ENCODE measurements around the gene EML4. TPM values are rescaled to one million over a fixed set of nuclear protein-coding genes. Genes with fewer than 3 reads are reported as not detected.

EML4 gene
- total RNA-seq, 2 donors from 2014 or later, result 32.8 to 59.9 TPM

- no peak for TF ChIP-seq CTCF (IDR thresholded peaks at IDR 0.05)
Observed at GRCh38 chr2:42214669-42215068, 45.5 kb downstream of the EML4 start.

GRCh38 chr2:42216694-42217093, 47.5 kb downstream of the EML4 start:
- Histone ChIP-seq H3K4me1 (ENCODE audit: control insufficient read depth in 1 of 2, low read depth in 2 of 2) (peaks cover 12 to 33% of the 10 kb centered on the region in 2 donors), H3K27ac (no peak overlapping the region), H3K36me3 (no peaks in the 10 kb centered on the region), H3K4me3 (no peak overlapping the region), H3K9me3 (no peaks in the 10 kb centered on the region), H3K27me3 (replicated peaks; ENCODE audit: insufficient read depth) (no peaks in the 10 kb centered on the region)
- TF ChIP-seq CTCF (IDR thresholded peaks at IDR 0.05), result no peak
- ATAC-seq (ENCODE audit: insufficient number of reproducible peaks, low FRiP score, low read depth), result no peak
- DNase-seq (ENCODE audit: low spot score), result no peak

More at GRCh38 chr2:42214669-42215068, 45.5 kb downstream of the EML4 start:
- Histone ChIP-seq H3K9me3 (no peaks in the 10 kb centered on the region), H3K36me3 (no peaks in the 10 kb centered on the region), H3K4me3 (no peak overlapping the region), H3K4me1 (ENCODE audit: control insufficient read depth in 1 of 2, low read depth in 2 of 2) (peaks cover 12 to 27% of the 10 kb centered on the region in 2 donors), H3K27ac (no peak overlapping the region), H3K27me3 (replicated peaks; ENCODE audit: insufficient read depth) (no peaks in the 10 kb centered on the region)
- DNase-seq (ENCODE audit: low spot score) (no peak), ATAC-seq (ENCODE audit: insufficient number of reproducible peaks, low FRiP score, low read depth) (no peak)

GRCh38 chr2:42217307-42217706, 48.2 kb downstream of the EML4 start:
- no peak for DNase-seq (ENCODE audit: low spot score)
- H3K27ac ChIP-seq, result no peak overlapping the region
- no peak for ATAC-seq (ENCODE audit: insufficient number of reproducible peaks, low FRiP score, low read depth)

GRCh38 chr2:42217914-42218313, 48.8 kb downstream of the EML4 start:
- TF ChIP-seq CTCF (IDR thresholded peaks at IDR 0.05), result no peak
- no peaks in the 10 kb centered on the region for H3K36me3 ChIP-seq
- H3K4me3 ChIP-seq, result no peak overlapping the region
- H3K27ac ChIP-seq, result no peak overlapping the region
- no peak for DNase-seq (ENCODE audit: low spot score)
- peaks cover 12 to 27% of the 10 kb centered on the region in 2 donors for H3K4me1 ChIP-seq (ENCODE audit: control insufficient read depth in 1 of 2, low read depth in 2 of 2)
- H3K27me3 ChIP-seq (replicated peaks; ENCODE audit: insufficient read depth), result no peaks in the 10 kb centered on the region
- no peaks in the 10 kb centered on the region for H3K9me3 ChIP-seq
- no peak for ATAC-seq (ENCODE audit: insufficient number of reproducible peaks, low FRiP score, low read depth)

More at GRCh38 chr2:42217307-42217706, 48.2 kb downstream of the EML4 start:
- Histone ChIP-seq H3K27me3 (replicated peaks; ENCODE audit: insufficient read depth) (no peaks in the 10 kb centered on the region), H3K4me3 (no peak overlapping the region), H3K4me1 (ENCODE audit: control insufficient read depth in 1 of 2, low read depth in 2 of 2) (peaks cover 12 to 33% of the 10 kb centered on the region in 2 donors), H3K36me3 (no peaks in the 10 kb centered on the region), H3K9me3 (no peaks in the 10 kb centered on the region)
- no peak for TF ChIP-seq CTCF (IDR thresholded peaks at IDR 0.05)

DNA sequence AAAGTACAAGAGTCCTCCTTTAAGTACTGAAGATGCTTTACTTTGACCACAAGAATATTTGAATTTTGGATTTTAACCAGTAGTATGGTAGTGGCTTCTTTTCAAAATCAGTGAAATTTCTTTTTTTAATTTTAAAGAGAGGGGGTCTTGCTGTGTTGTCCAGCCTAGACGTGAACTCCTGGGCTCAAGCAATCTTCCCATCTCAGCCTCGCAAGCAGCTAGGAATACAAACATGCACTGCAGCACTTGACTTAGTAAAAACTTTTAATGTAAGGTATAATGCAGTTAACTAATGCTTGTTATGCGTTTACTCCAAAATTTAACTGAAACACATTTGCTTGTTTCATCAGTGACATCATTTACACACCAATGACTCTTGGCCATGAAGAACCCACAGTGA, 49.6 kb downstream of the EML4 start:
- Histone ChIP-seq H3K9me3 (no peaks in the 10 kb centered on the region), H3K27ac (no peak overlapping the region), H3K36me3 (no peaks in the 10 kb centered on the region), H3K27me3 (replicated peaks; ENCODE audit: insufficient read depth) (no peaks in the 10 kb centered on the region), H3K4me3 (no peak overlapping the region), H3K4me1 (ENCODE audit: control insufficient read depth in 1 of 2, low read depth in 2 of 2) (peaks cover 16 to 29% of the 10 kb centered on the region in 2 donors)
- no peak for DNase-seq (ENCODE audit: low spot score)
- TF ChIP-seq CTCF (IDR thresholded peaks at IDR 0.05), result no peak
- ATAC-seq (ENCODE audit: insufficient number of reproducible peaks, low FRiP score, low read depth), result no peak
